ENCODE data around the gene PROK2.

PROK2 gene

DNA sequence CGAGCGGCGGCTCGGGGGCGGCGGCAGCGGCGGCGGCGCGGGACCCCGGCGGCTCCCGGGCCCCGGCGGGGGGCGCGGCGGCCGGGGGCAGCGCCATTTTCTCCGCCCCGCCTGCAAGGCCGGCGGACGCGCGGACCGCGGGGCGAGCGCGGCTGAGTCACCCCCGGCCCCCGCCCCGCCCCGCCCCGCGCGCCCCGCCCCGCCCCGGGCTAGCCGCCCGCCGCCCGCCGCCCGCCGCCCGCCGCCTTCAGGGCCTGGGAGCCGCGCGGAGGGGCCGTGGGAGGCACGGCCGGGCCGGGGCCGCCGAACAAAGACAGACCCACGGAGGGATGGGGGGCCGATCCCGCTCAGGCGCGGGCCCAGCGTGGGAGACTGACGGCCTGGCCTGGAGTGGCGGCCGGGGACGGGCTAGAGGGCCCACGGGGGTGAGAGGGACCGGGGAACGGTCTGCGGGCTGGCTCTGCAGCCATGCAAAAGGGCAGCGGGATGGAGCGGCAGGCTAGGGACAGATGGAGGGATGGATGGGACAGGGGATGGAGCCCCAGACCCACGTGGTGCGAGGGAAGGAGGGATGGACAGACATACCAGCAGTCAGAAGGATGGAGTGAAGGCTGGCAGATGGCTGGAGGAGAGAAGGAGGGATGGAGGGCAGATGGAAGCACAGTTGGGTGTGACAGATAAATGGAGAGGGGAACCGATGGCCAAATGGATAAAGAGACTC is 59.5 kb downstream of the PROK2 start, which contains the start of gene EIF4E3:
Gene EIF4E3 (minus strand): TSS at position 132 of the 721 bp plus-strand sequence. CDS start 35 bp downstream, at position 97.
- TF ChIP-seq, protein P1, sequence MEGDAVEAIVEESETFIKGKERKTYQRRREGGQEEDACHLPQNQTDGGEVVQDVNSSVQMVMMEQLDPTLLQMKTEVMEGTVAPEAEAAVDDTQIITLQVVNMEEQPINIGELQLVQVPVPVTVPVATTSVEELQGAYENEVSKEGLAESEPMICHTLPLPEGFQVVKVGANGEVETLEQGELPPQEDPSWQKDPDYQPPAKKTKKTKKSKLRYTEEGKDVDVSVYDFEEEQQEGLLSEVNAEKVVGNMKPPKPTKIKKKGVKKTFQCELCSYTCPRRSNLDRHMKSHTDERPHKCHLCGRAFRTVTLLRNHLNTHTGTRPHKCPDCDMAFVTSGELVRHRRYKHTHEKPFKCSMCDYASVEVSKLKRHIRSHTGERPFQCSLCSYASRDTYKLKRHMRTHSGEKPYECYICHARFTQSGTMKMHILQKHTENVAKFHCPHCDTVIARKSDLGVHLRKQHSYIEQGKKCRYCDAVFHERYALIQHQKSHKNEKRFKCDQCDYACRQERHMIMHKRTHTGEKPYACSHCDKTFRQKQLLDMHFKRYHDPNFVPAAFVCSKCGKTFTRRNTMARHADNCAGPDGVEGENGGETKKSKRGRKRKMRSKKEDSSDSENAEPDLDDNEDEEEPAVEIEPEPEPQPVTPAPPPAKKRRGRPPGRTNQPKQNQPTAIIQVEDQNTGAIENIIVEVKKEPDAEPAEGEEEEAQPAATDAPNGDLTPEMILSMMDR (conservative IDR thresholded peaks at IDR 0.05) = no peak

DNA sequence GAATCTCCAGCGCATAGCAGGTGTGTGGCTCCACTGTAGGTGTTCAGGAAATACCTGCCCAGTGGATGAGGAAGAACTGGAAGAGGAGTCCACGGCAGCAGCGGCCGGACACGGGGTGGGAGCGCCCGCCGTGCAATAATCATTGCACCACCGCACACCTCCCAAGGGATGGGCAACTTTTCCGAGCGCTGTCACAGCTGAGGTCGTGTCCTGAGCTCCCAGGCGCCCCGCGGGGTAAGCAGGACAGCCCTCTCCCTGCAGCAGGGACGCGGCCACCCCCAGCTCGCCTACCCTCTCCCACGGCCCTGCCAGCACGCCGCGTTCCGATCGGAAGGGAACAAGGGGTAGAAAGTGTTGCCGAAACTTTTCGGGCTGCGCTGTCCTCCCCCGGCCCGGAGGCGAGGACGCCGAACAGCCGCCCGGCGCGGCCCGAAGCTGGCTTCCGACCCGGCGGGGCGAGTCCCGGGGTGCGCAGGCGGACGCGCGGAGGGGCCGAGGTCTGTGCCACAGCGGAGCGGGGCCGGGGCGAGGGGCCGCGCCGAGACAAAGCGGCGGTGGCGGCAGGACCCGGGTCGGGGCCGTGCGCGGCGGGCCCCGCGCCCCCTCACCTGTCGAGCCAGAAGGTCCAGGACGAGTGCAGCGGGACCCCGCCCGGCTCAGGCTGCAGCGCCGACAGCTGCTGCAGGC is 60.2 kb downstream of the PROK2 start:
- peak overlapping the region; percentile 59; the same call in 1 of the 2 replicates for H3K27ac ChIP-seq
- TF ChIP-seq, protein P1 (conservative IDR thresholded peaks at IDR 0.05) = no peak

More for the DNA sequence above, 59.5 kb downstream of the PROK2 start, which contains the start of gene EIF4E3:
- H3K27ac ChIP-seq = peak within 1 kb of the TSS; percentile 59; the same call in 1 of the 2 replicates

DNA sequence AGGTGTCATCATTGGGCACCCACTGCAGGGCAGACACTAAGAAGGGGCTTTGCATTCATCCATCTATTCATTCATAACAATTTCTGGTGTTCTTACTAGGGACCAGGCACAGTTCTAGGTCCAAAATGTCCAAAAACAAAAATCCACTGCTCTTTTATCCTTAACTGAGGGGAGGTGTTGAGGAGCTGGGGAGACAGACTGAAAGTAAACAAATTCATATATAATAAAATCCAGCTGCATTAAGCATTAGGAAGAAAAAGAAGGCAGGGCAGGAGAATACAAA is 60.8 kb downstream of the PROK2 start:
- H3K27ac ChIP-seq = no peak overlapping the region
- TF ChIP-seq, protein P1 (conservative IDR thresholded peaks at IDR 0.05) = no peak

DNA sequence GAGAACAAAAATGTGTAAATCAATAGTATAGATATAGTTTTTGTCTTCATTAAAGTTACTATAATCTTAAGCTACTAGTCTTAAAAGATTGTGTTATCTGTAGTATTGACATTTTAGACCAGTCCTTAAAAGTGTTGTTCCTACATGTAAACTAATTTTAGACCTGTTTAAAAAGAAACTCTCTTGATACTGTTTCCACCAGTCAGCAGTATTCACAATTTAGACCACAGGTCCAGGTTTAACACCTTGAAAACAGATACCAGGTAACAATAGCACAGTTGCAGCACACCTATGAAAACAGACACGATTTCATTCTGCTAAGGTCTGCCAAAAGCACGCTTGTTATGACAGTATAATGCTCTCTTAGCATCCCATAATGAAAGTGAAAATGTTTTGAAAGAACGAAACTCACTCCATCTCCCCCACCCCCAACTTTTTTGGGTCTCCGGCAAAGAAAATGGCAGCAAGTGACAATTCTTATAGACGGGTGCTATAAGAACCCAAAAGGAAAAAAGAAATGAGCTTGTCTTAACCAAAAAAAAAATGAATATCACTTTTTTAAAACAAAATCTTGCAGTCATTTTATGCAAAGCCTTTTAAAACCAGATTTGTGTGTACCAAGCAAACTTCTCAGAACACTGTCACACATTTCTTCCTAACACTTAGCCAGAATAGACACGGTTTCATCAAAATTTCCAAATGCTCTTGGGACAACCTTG is 61.3 kb downstream of the PROK2 start:
- no peak overlapping the region for H3K27ac ChIP-seq
- TF ChIP-seq, protein P1 (conservative IDR thresholded peaks at IDR 0.05) = no peak

DNA sequence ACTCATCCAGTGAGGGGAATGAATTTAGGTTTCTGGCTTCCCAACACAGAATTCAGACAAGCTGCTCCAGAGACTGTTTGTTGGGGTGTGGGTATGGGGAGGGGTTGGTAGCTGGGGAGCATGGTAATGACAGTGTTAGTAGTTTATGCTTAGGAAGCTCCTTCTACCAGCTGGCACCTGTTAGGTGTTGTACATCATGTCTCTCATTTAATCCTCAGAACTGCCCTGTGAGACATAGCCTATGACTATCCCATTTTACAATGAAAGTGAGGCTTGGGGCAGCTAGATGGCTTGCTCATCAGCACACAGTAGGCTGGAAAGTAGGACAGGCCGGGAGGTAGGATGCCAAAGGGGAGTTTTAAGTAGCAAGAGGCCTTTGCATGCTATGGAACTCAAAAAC is 62.3 kb downstream of the PROK2 start:
- TF ChIP-seq, protein P1 (conservative IDR thresholded peaks at IDR 0.05) = no peak
- H3K27ac ChIP-seq = no peak overlapping the region
